H1 (cell line): ENCODE results near the gene KLK1. TPM values are rescaled to one million over a fixed set of nuclear protein-coding genes. Genes with fewer than 3 reads are reported as not detected.

Experiments
- CTCF ChIA-PET: fragments of 300-600 bp; sonication (Branson Sonifier 250); formaldehyde crosslinking; loops from one replicate; lab custom pipeline; 2021; ENCODE audit not compliant: partially characterized antibody; lab: Charles Lee
- POLR2A ChIA-PET: fragments of 300-600 bp; sonication (Branson Sonifier 250); formaldehyde crosslinking; loops from one replicate; lab custom pipeline; 2021; ENCODE audit warnings: inconsistent platforms; ENCODE audit not compliant: partially characterized antibody; lab: Charles Lee
- DNase-seq, 2 experiments: peaks; one replicate each; pipeline versions ENCODE4 v3.0.0 to v3.0.0-alpha.2; 2010 to 2022; ENCODE audit warnings: low spot score in 2 of 2, low read depth in 1 of 2, mixed read lengths in 1 of 2
- FAIRE-seq: peaks from 2 replicates; lab custom pipeline; 2011; peaks lifted over from hg19 to GRCh38; lab: Jason Lieb, UNC
- H2AFZ ChIP-seq: 2 replicates; pipeline ENCODE4 v1.8.1; 2012; ENCODE audit warnings: low read length, inconsistent platforms
- H2AK5ac ChIP-seq: 2 replicates; pipeline ENCODE4 v1.6.1; 2013; ENCODE audit warnings: low read depth, low read length
- H2BK120ac ChIP-seq: replicated peaks from 2 replicates; pipeline ENCODE3; 2013; ENCODE audit warnings: low read depth, low read length, inconsistent platforms
- H2BK12ac ChIP-seq: 2 replicates; pipeline ENCODE4 v1.6.1; 2013; ENCODE audit warnings: low read depth, low read length
- H2BK15ac ChIP-seq: 2 replicates; pipeline ENCODE4 v1.6.1; 2013; ENCODE audit warnings: low read length
- H2BK20ac ChIP-seq: 2 replicates; pipeline ENCODE4 v1.6.1; 2013; ENCODE audit warnings: low read length
- H2BK5ac ChIP-seq: 2 replicates; pipeline ENCODE4 v1.6.1; 2013; ENCODE audit warnings: low read depth, low read length
- H3K14ac ChIP-seq: 2 replicates; pipeline ENCODE4 v1.6.1; 2013; ENCODE audit warnings: inconsistent platforms; ENCODE audit not compliant: insufficient read length
- H3K18ac ChIP-seq: 2 replicates; pipeline ENCODE4 v1.6.1; 2013; ENCODE audit warnings: low read length; ENCODE audit errors: extremely low read depth
- H3K23ac ChIP-seq: 2 replicates; pipeline ENCODE4 v1.6.1; 2013; ENCODE audit warnings: inconsistent platforms; ENCODE audit not compliant: insufficient read length
- H3K23me2 ChIP-seq: 2 replicates; pipeline ENCODE4 v1.6.1; 2013; ENCODE audit warnings: low read depth, low read length
- H3K27ac ChIP-seq: 2 replicates; pipeline ENCODE4 v1.6.1; 2011; ENCODE audit warnings: low read depth, low read length, inconsistent platforms
- H3K27me3 ChIP-seq, 4 experiments: replicated peaks in 1 of 4; 1 replicate in 1 of 4; 2 replicates in 3 of 4; pipeline versions ENCODE4 v1.6.1 to v1.8.1; 2011 to 2013; ENCODE audit warnings: low read length in 3 of 4, mild to moderate bottlenecking in 3 of 4, inconsistent platforms in 2 of 4, mixed read lengths in 2 of 4, moderate library complexity in 1 of 4; ENCODE audit not compliant: control insufficient read depth in 3 of 4, insufficient read depth in 3 of 4; ENCODE audit errors: extremely low read depth in 1 of 4
- H3K36me3 ChIP-seq, 4 experiments: 2 replicates each; pipeline versions ENCODE4 v1.6.1 to v1.8.1; 2011 to 2013; ENCODE audit warnings: mild to moderate bottlenecking in 4 of 4, low read length in 3 of 4, moderate library complexity in 2 of 4, control low read depth in 1 of 4, inconsistent platforms in 1 of 4; ENCODE audit not compliant: insufficient read depth in 4 of 4, control insufficient read depth in 2 of 4
- H3K4ac ChIP-seq: replicated peaks from 2 replicates; pipeline ENCODE3; 2013; ENCODE audit warnings: low read length, low read depth, mixed read lengths, inconsistent platforms; ENCODE audit not compliant: insufficient read length
- H3K4me1 ChIP-seq, 4 experiments: replicated peaks in 1 of 4; 1 replicate in 1 of 4; 2 replicates in 3 of 4; pipeline versions ENCODE4 v1.6.1 to v1.8.1; 2011 to 2013; ENCODE audit warnings: low read length in 3 of 4, inconsistent platforms in 2 of 4, mixed read lengths in 1 of 4; ENCODE audit not compliant: insufficient read depth in 4 of 4, control insufficient read depth in 3 of 4
- H3K4me2 ChIP-seq, 2 experiments: 2 replicates each; pipeline versions ENCODE4 v1.6.1 to v1.8.1; 2011 to 2013; ENCODE audit warnings: low read depth in 2 of 2, low read length in 2 of 2, control low read depth in 1 of 2, inconsistent platforms in 1 of 2, mild to moderate bottlenecking in 1 of 2; ENCODE audit not compliant: insufficient read depth in 1 of 2
- H3K4me3 ChIP-seq, 4 experiments: fragments of 200-600, 300-600 bp in 1 of 4; sonication (generic), shearing (Covaris generic), sonication (Bioruptor Twin) in 1 of 4; 2 replicates each; pipeline versions ENCODE4 v1.5.1 to v1.8.1; 2011 to 2016; ENCODE audit warnings: low read length in 4 of 4, low read depth in 3 of 4, control low read depth in 2 of 4, inconsistent platforms in 2 of 4, mild to moderate bottlenecking in 2 of 4, mixed read lengths in 1 of 4, moderate library complexity in 1 of 4; ENCODE audit not compliant: insufficient read depth in 2 of 4; ENCODE audit errors: extremely low read depth in 1 of 4
- H3K56ac ChIP-seq: replicated peaks from 2 replicates; pipeline ENCODE3; 2013; ENCODE audit warnings: low read depth, mild to moderate bottlenecking, mixed read lengths, low read length, inconsistent platforms; ENCODE audit not compliant: insufficient read length
- H3K79me1 ChIP-seq: 2 replicates; pipeline ENCODE4 v1.6.1; 2013; ENCODE audit warnings: low read depth, low read length, control low read depth
- H3K79me2 ChIP-seq, 2 experiments: 2 replicates each; pipeline versions ENCODE4 v1.6.1 to v1.8.1; 2012 to 2013; ENCODE audit warnings: low read length in 2 of 2, mild to moderate bottlenecking in 2 of 2, inconsistent platforms in 1 of 2; ENCODE audit not compliant: insufficient read depth in 2 of 2, control insufficient read depth in 1 of 2
- H3K9ac ChIP-seq, 4 experiments: replicated peaks in 1 of 4; 1 replicate in 1 of 4; 2 replicates in 3 of 4; pipeline versions ENCODE4 v1.6.1 to v1.8.1; 2011 to 2013; ENCODE audit warnings: low read depth in 3 of 4, low read length in 3 of 4, control low read depth in 2 of 4, mild to moderate bottlenecking in 2 of 4, moderate library complexity in 2 of 4, inconsistent platforms in 1 of 4; ENCODE audit errors: extremely low read depth in 1 of 4
- H3K9me3 ChIP-seq, 2 experiments: 2 replicates each; pipeline versions ENCODE4 v1.6.1 to v1.8.1; 2012 to 2013; ENCODE audit warnings: mild to moderate bottlenecking in 2 of 2, moderate library complexity in 2 of 2, control low read depth in 1 of 2, inconsistent platforms in 1 of 2, low read depth in 1 of 2, low read length in 1 of 2, mixed read lengths in 1 of 2; ENCODE audit not compliant: insufficient read depth in 2 of 2
- H4K20me1 ChIP-seq, 2 experiments: replicated peaks in 1 of 2; 2 replicates each; pipeline versions ENCODE3 to v1.8.1; 2011 to 2013; ENCODE audit warnings: inconsistent platforms in 2 of 2, low read length in 2 of 2, mild to moderate bottlenecking in 1 of 2; ENCODE audit not compliant: insufficient read depth in 2 of 2, control insufficient read depth in 1 of 2
- H4K5ac ChIP-seq: 2 replicates; pipeline ENCODE4 v1.6.1; 2013; ENCODE audit warnings: low read length, low read depth, mixed read lengths, inconsistent platforms; ENCODE audit not compliant: insufficient read length
- H4K8ac ChIP-seq: 2 replicates; pipeline ENCODE4 v1.8.0; 2013; ENCODE audit warnings: mild to moderate bottlenecking, moderate library complexity, low read length, inconsistent platforms; ENCODE audit not compliant: insufficient read depth; ENCODE audit errors: extremely low read depth
- H4K91ac ChIP-seq: replicated peaks from 2 replicates; pipeline ENCODE3; 2013; ENCODE audit warnings: low read length, mixed read lengths, inconsistent platforms; ENCODE audit not compliant: insufficient read length
- CREB1 ChIP-seq: IDR thresholded peaks from 2 replicates; pipeline ENCODE4 v1.6.1; 2012; ENCODE audit warnings: inconsistent platforms
- FOSL1 ChIP-seq: IDR thresholded peaks from 2 replicates; pipeline ENCODE4 v1.6.1; 2011; ENCODE audit warnings: mild to moderate bottlenecking, low read depth, low read length, moderate library complexity; ENCODE audit not compliant: insufficient read depth
- GABPA ChIP-seq: IDR thresholded peaks from 2 replicates; pipeline ENCODE4 v1.6.1; 2011; ENCODE audit warnings: mild to moderate bottlenecking, low read length, moderate library complexity, borderline replicate concordance; ENCODE audit not compliant: insufficient read depth
- HDAC6 ChIP-seq: IDR thresholded peaks from one replicate; pipeline ENCODE4 v1.7.1; 2012; ENCODE audit warnings: low read depth, mild to moderate bottlenecking, inconsistent platforms, low read length, moderate library complexity
- JUND ChIP-seq: IDR thresholded peaks from 2 replicates; pipeline ENCODE4 v1.6.1; 2011; ENCODE audit warnings: mild to moderate bottlenecking, improper control_type of control experiment, low read length
- NANOG ChIP-seq: IDR thresholded peaks from 2 replicates; pipeline ENCODE4 v1.6.1; 2011; ENCODE audit warnings: low read length, low read depth, mild to moderate bottlenecking, inconsistent platforms; ENCODE audit not compliant: insufficient read depth, poor library complexity, severe bottlenecking
- POLR2A ChIP-seq, 2 experiments: IDR thresholded peaks; 1 replicate in 1 of 2; 2 replicates in 1 of 2; pipeline ENCODE4 v1.6.1; 2011; ENCODE audit warnings: low read depth in 2 of 2, low read length in 2 of 2, mild to moderate bottlenecking in 2 of 2; ENCODE audit errors: control extremely low read depth in 1 of 2
- POLR2AphosphoS5 ChIP-seq: IDR thresholded peaks from 2 replicates; pipeline ENCODE4 v1.6.1; 2011; ENCODE audit warnings: low read depth, low read length
- RFX5 ChIP-seq: IDR thresholded peaks from 2 replicates; pipeline ENCODE4 v1.6.1; 2011; ENCODE audit warnings: low read depth, low read length, improper control_type of control experiment, borderline replicate concordance
- SUZ12 ChIP-seq: fragments of 200-600 bp; sonication (generic); IDR thresholded peaks from 2 replicates; pipeline ENCODE4 v1.6.1; 2012; ENCODE audit warnings: mild to moderate bottlenecking, inconsistent platforms, low read length, moderate library complexity, mixed read lengths
- TAF1 ChIP-seq: IDR thresholded peaks from 2 replicates; pipeline ENCODE4 v1.6.1; 2011; ENCODE audit warnings: mild to moderate bottlenecking, low read depth, low read length
- YY1 ChIP-seq: IDR thresholded peaks from 2 replicates; pipeline ENCODE4 v1.6.1; 2011; ENCODE audit warnings: low read depth, mild to moderate bottlenecking, low read length
- WGBS, 2 experiments: shearing (Covaris generic) in 1 of 2; methylation state at CpG; one replicate each; pipeline versions ENCODE4 v1.1.6 to v1.1.7; 2013 to 2015; ENCODE audit warnings: low lambda C conversion rate in 2 of 2, mixed read lengths in 2 of 2, inconsistent platforms in 1 of 2, low coverage in 1 of 2, missing lambda C conversion rate in 1 of 2; ENCODE audit not compliant: insufficient replicate concordance in 2 of 2, insufficient coverage in 1 of 2, insufficient read length in 1 of 2; ENCODE audit errors: extremely low coverage in 1 of 2, missing lambda C conversion rate in 1 of 2; 5-methylcytosine and 5-hydroxymethylcytosine counted together
- polyA plus RNA-seq, 7 experiments: library from polyadenylated mRNA; depleted of rRNA in 3 of 7; stranded (reverse) in 5 of 7; unstranded in 2 of 7; fragments of >200 nt in 5 of 7; fragments of 200-250 nt in 2 of 7; gene quantifications; 1 replicate in 5 of 7; 2 replicates in 1 of 7; 4 replicates in 1 of 7; pipeline versions ENCODE4 v1.2.1 to v1.2.3, GENCODE V29; 2011 to 2013; ENCODE audit warnings: missing spikeins in 2 of 7, mixed read lengths in 2 of 7
- total RNA-seq: library from RNA; stranded (reverse); fragmentation: NEBNext Ultra II Directional; extraction: Animal tissue kit (Norgen Biotek cat#: 25700); gene quantifications from 2 replicates; pipeline ENCODE4 v1.2.1, GENCODE V29; 2021
- TF ChIP-seq, protein P1 (sequence below): IDR thresholded peaks from 2 replicates; pipeline ENCODE4 v1.6.1; 2012; ENCODE audit warnings: low read length, inconsistent platforms

Gene KLK1
- total and polyA plus RNA-seq, 2 of the 8 experiments (the other 6 are each of a cell fraction or from before 2014, with no cell fraction given) = 3.4 to 4.0 TPM

DNA sequence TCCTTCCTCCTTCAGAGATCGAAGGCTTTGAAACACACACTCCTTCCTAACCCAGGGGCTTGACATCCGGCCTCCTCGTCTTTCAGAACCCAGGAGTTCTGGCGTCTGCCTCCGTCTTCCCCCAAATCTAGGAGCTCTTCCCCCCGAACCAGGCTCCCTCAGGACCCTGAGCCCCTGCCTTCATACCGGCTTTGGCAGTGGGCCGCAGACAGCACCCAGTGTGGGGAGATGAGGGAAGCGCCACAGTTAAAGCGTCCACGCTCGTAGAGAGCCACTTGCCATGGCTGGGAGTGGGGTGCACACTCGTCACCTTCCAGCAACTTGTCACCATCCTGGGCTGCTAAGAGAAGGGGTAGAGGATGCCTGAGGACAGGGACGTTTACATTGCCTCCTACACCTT is 3.9 kb upstream of the KLK1 start:
- Histone ChIP-seq H3K23ac (no peak overlapping the region), H4K20me1 (no peaks in the 10 kb centered on the region), H3K9ac (no peak overlapping the region), H3K56ac (no peak overlapping the region), H4K5ac (no peak overlapping the region), H2BK15ac (no peak overlapping the region), H2AK5ac (no peak overlapping the region), H2AFZ (no peak overlapping the region), H3K79me2 (no peaks in the 10 kb centered on the region), H4K91ac (no peak overlapping the region), H2BK5ac (no peak overlapping the region), H3K14ac (no peak overlapping the region), H3K4me3 (no peak overlapping the region), H2BK120ac (no peak overlapping the region), H4K8ac (no peak overlapping the region), H2BK20ac (no peak overlapping the region), H3K9me3 (no peaks in the 10 kb centered on the region; a peak in 1 of 4 replicates), H3K27ac (no peak overlapping the region), H3K79me1 (no peaks in the 10 kb centered on the region), H3K4me1 (no peaks in the 10 kb centered on the region; a peak in 1 of 7 replicates), H3K27me3 (peaks cover 0 to 4% (median 4%) of the 10 kb centered on the region in 4 experiments; a peak in 4 of 7 replicates), H3K4me2 (no peak overlapping the region), H3K4ac (no peak overlapping the region), H3K36me3 (no peaks in the 10 kb centered on the region), H2BK12ac (0 out of 2 replicates have a peak overlapping the region, but pooled peaks have one; percentile 39), H3K18ac (no peak overlapping the region), H3K23me2 (peaks cover 5% of the 10 kb centered on the region; the same call in 1 of the 2 replicates)
- FAIRE-seq (no peak), DNase-seq (no peak)
- CTCF ChIA-PET = no interaction called here
- POLR2A ChIA-PET = interaction anchor here (0.6 to 1.6 kb wide), 3 partner anchors 23 to 30 kb away, joined by 3 to 7 read pairs (median 5); no protein-coding TSS in a partner anchor
- 88% methylated on average over 14 of the region's 14 CpGs; no CpG with 5 or more reads in 1 of the 2 experiments for WGBS, 2 experiments
- no peak for TF ChIP-seq TAF1
- TF ChIP-seq, protein P1, sequence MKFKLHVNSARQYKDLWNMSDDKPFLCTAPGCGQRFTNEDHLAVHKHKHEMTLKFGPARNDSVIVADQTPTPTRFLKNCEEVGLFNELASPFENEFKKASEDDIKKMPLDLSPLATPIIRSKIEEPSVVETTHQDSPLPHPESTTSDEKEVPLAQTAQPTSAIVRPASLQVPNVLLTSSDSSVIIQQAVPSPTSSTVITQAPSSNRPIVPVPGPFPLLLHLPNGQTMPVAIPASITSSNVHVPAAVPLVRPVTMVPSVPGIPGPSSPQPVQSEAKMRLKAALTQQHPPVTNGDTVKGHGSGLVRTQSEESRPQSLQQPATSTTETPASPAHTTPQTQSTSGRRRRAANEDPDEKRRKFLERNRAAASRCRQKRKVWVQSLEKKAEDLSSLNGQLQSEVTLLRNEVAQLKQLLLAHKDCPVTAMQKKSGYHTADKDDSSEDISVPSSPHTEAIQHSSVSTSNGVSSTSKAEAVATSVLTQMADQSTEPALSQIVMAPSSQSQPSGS = no peak
- no peak for TF ChIP-seq JUND
- no peak for TF ChIP-seq RFX5
- TF ChIP-seq CREB1 = no peak
- TF ChIP-seq FOSL1 = no peak
- TF ChIP-seq SUZ12 = no peak
- TF ChIP-seq NANOG = no peak
- no peak for TF ChIP-seq YY1
- TF ChIP-seq POLR2A (IDR thresholded peaks at IDR 0.05; ENCODE audit: control extremely low read depth in 1 of 2, low read depth in 2 of 2, low read length in 2 of 2) = no peak
- TF ChIP-seq GABPA = no peak
- TF ChIP-seq POLR2AphosphoS5 = no peak
- no peak for TF ChIP-seq HDAC6
